ENCODE measurements around the gene DUSP6.

DNA sequence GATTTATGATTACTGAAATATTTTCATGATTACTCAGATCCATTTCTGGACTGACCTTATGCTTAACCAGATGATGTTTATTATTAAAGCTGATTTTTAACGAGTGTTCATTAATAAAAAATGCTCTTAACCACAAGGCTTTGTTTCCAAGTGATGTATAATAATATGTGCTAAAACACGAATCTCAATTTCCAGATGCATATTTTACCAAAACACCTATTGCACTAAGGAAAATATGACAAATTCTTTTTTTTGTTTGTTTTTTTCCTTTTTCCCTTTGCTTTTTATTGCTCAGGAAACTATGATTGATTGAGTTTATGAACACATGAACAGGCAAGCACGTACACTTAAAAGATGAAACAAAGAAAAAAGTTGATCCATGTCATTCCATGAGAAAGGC lies 16.9 kb upstream of the DUSP6 start:
- TF ChIP-seq, protein P1, sequence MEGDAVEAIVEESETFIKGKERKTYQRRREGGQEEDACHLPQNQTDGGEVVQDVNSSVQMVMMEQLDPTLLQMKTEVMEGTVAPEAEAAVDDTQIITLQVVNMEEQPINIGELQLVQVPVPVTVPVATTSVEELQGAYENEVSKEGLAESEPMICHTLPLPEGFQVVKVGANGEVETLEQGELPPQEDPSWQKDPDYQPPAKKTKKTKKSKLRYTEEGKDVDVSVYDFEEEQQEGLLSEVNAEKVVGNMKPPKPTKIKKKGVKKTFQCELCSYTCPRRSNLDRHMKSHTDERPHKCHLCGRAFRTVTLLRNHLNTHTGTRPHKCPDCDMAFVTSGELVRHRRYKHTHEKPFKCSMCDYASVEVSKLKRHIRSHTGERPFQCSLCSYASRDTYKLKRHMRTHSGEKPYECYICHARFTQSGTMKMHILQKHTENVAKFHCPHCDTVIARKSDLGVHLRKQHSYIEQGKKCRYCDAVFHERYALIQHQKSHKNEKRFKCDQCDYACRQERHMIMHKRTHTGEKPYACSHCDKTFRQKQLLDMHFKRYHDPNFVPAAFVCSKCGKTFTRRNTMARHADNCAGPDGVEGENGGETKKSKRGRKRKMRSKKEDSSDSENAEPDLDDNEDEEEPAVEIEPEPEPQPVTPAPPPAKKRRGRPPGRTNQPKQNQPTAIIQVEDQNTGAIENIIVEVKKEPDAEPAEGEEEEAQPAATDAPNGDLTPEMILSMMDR (IDR thresholded peaks at IDR 0.05; ENCODE audit: low read depth, low read length, poor library complexity, severe bottlenecking): no peak
- no peak for TF ChIP-seq EZH2phosphoT487 (IDR thresholded peaks at IDR 0.05; ENCODE audit: borderline replicate concordance, low read length)
